Gastrocnemius medialis (tissue), 4 donors: Measurements from ENCODE around the gene LATS2. TPM values are rescaled to one million over a fixed set of nuclear protein-coding genes. Genes with fewer than 3 reads are reported as not detected.

Source experiments
- ATAC-seq, 2 donors: fragments of 150-250 bp; one replicate each; pipeline ENCODE4 v1.9.1; 2016
- DNase-seq, 2 donors: peaks; one replicate each; pipeline ENCODE4 v3.0.0-alpha.2; 2019
- H3K27ac ChIP-seq, 4 donors: fragments of 200-600 bp; sonication (generic); 1 replicate in 1 of 4; 2 replicates in 3 of 4; pipeline ENCODE4 v1.5.1; 2016 to 2018; ENCODE audit warnings: mild to moderate bottlenecking in 2 of 4, moderate library complexity in 1 of 4
- H3K27me3 ChIP-seq, 3 donors: fragments of 200-600 bp; sonication (generic) in 2 of 3; 1 replicate in 1 of 3; 2 replicates in 2 of 3; pipeline versions ENCODE4 v1.5.1 to v1.6.0; 2016 to 2019; ENCODE audit warnings: mild to moderate bottlenecking in 1 of 3, moderate library complexity in 1 of 3
- H3K36me3 ChIP-seq, 2 donors: fragments of 200-600 bp; sonication (generic) in 1 of 2; one replicate each; pipeline ENCODE4 v1.5.1; 2017 to 2018
- H3K4me1 ChIP-seq, 2 donors: fragments of 200-600 bp; sonication (generic) in 1 of 2; one replicate each; pipeline ENCODE4 v1.5.1; 2016 to 2017; ENCODE audit warnings: mild to moderate bottlenecking in 2 of 2
- H3K4me3 ChIP-seq, 4 donors: fragments of 200-600 bp; sonication (generic) in 3 of 4; 1 replicate in 1 of 4; 2 replicates in 3 of 4; pipeline ENCODE4 v1.5.1; 2016 to 2019; ENCODE audit warnings: mild to moderate bottlenecking in 2 of 4
- H3K9me3 ChIP-seq, 3 donors: fragments of 200-600 bp; sonication (generic) in 2 of 3; 1 replicate in 1 of 3; 2 replicates in 2 of 3; pipeline ENCODE4 v1.5.1; 2016 to 2019
- CTCF ChIP-seq, 5 experiments: fragments of 450-650 bp in 3 of 5; fragments of 200-600 bp in 2 of 5; sonication (generic) in 2 of 5; IDR thresholded peaks in 4 of 5; conservative IDR thresholded peaks in 1 of 5; 1 replicate in 4 of 5; 2 replicates in 1 of 5; pipeline ENCODE4 v1.5.1; 2016 to 2019; ENCODE audit warnings: antibody characterized with exemption in 5 of 5, mild to moderate bottlenecking in 3 of 5, moderate library complexity in 3 of 5
- POLR2A ChIP-seq, 2 donors: fragments of 450-650 bp; IDR thresholded peaks; one replicate each; pipeline ENCODE4 v1.6.1; 2017; ENCODE audit warnings: antibody characterized with exemption in 2 of 2, mild to moderate bottlenecking in 2 of 2, moderate library complexity in 2 of 2
- in situ Hi-C, 4 donors: fragments of 200-750 bp; cut with MboI; loops; one replicate each; pipeline versions ENCODE4 v1.15.0 to v1.8.0; 2017; ENCODE audit warnings: low sequenced_read_pairs in 4 of 4
- intact Hi-C: fragments of 100-400 bp; cut with DNase I; formaldehyde crosslinking; loops from one replicate; pipeline ENCODE4 v1.15.1; 2023; ENCODE audit warnings: low total_unique reads
- total RNA-seq, 4 donors: library from RNA; depleted of rRNA; stranded (reverse); fragments of >200 nt; gene quantifications; one replicate each; pipeline versions ENCODE4 v1.1.0 to v1.2.3, GENCODE V29; 2016

Gene LATS2
- total RNA-seq, 4 donors from 2014 or later: 11.5 to 34.1 (median 18.8) TPM

GRCh38 chr13:21034603-21035191 is 26.7 kb downstream of the LATS2 start:
- Histone ChIP-seq H3K36me3 (no peaks in the 10 kb centered on the region), H3K27me3 (no peaks in the 10 kb centered on the region), H3K4me1 (peaks cover 60 to 72% of the 10 kb centered on the region in 2 donors), H3K4me3 (no peak overlapping the region), H3K9me3 (no peaks in the 10 kb centered on the region), H3K27ac (peak overlapping the region; percentile 83 to 89 (median 86))
- peak in 1 of 2 donors; percentile 66 for DNase-seq
- in situ Hi-C loops (no loop called here), intact Hi-C loops (loop anchor here (1.0 kb wide), 1 partner anchor 27 kb away; the partner anchor contains the start of gene LATS2)
- TF ChIP-seq CTCF (IDR thresholded peaks at IDR 0.05 in 4 of 5, conservative IDR thresholded peaks at IDR 0.05 in 1 of 5): peak in 3 of 5 experiments; percentile 33 to 53 (median 40)
- no peak for TF ChIP-seq POLR2A (IDR thresholded peaks at IDR 0.05)
- ATAC-seq: peak; percentile 55 to 63

DNA sequence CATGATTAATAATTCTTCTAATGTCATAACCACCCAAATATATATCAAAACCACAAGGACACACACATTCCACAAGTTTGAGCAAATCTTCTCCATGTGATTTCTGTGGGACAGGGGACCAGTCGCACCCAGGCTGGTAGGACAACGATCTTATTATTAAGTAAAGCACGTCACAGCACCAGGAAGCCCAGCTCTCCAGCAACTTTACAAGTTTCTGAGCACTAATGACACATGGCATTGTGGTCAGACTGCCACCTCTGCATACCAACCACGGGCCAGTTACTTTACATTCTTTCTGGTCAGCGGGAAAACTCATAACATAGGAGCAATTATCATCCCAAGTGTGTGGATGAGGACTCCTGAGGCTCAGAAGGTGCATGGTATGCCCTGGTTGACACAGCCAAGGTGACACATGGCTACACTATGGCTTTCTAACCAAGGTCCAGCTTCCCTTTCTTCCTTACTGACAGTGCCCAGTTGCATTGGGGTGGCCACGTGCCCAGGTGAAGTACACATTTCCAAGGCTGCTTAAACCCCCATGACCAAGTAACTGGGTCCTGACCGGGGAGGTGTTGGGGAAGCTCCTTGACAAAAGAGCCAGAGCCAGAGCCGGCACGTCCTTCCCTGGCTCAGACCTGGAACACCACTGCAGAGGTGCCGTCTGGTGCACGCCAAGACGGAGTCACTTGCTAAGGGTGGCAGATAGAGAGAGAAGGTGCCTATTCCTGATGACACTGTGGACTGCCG is 27.4 kb downstream of the LATS2 start:
- Histone ChIP-seq H3K4me3 (no peak overlapping the region), H3K27ac (peak overlapping the region; percentile 83 to 89 (median 86)), H3K27me3 (no peaks in the 10 kb centered on the region), H3K36me3 (no peaks in the 10 kb centered on the region), H3K4me1 (peaks cover 54 to 72% of the 10 kb centered on the region in 2 donors), H3K9me3 (no peaks in the 10 kb centered on the region)
- peak; percentile 47 to 68 for DNase-seq
- peak; percentile 64 to 72 for ATAC-seq
- intact Hi-C loops (loop anchor here (1.0 kb wide), 1 partner anchor 27 kb away; the partner anchor contains the start of gene LATS2), in situ Hi-C loops (no loop called here)
- TF ChIP-seq CTCF (IDR thresholded peaks at IDR 0.05 in 4 of 5, conservative IDR thresholded peaks at IDR 0.05 in 1 of 5) (no peak), POLR2A (IDR thresholded peaks at IDR 0.05) (peak in 1 of 2 donors; percentile 32)

DNA sequence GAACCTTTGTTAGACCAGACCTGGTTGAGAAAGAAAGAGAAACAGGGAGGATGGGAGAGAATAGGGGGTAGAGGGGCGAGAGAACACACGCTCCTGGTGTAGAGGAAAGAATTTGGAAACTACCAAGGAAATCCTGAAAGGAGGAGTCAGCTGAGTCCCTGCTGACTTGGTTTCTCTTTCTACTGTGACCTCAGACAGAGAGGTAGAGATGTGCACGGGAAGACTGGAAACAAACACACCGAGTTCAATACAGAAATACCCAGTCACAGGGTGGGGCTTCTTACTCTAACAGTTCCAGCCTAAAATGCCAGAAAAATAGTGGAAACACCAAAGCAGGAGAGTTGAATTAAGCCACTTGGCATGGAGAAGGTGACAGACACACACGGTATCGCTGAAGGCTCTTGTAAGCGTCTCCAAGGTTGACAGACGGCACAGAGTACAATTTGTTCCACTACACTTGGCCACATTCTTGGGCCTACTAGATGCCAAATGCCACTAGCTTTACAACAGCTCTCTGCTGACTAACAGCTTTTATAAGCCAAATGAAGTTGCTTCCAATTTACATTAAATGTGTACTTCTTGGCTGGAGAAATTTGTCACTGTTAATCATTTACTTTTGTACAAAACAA is 28.1 kb downstream of the LATS2 start:
- no peaks in the 10 kb centered on the region for H3K27me3 ChIP-seq
- no peaks in the 10 kb centered on the region for H3K36me3 ChIP-seq
- DNase-seq (peak; percentile 81 to 86), ATAC-seq (peak; percentile 96 to 97)
- peak overlapping the region; percentile 14 to 42 (median 36) for H3K4me3 ChIP-seq
- peaks cover 54 to 70% of the 10 kb centered on the region in 2 donors for H3K4me1 ChIP-seq
- H3K27ac ChIP-seq: peak overlapping the region; percentile 83 to 89 (median 86)
- TF ChIP-seq POLR2A (IDR thresholded peaks at IDR 0.05): peak in 1 of 2 donors; percentile 20
- TF ChIP-seq CTCF (IDR thresholded peaks at IDR 0.05 in 4 of 5, conservative IDR thresholded peaks at IDR 0.05 in 1 of 5): no peak
- in situ Hi-C loops: no loop called here
- intact Hi-C loops: no loop called here
- H3K9me3 ChIP-seq: no peaks in the 10 kb centered on the region

DNA sequence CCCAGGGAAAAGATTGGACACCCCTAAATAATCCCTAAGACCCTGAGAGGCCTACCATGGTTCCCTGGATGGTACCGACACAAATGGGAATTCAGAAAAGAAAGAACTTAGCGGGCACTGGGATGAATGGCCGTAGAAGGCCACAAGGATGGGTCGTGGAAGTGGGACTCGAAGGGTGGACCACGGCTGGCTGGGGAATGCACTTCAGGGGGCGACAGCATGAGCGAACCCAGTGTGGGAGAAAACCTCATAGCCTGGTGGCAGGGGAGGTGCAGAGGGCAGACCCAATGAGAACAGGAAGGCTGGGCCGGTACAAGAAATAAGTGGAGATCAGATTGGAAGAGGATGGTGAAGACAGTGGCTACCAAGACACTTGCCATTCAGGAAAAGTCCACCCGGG is 28.7 kb downstream of the LATS2 start:
- Histone ChIP-seq H3K4me3 (no peak overlapping the region), H3K4me1 (peaks cover 54 to 63% of the 10 kb centered on the region in 2 donors), H3K36me3 (no peaks in the 10 kb centered on the region), H3K9me3 (no peaks in the 10 kb centered on the region), H3K27me3 (no peaks in the 10 kb centered on the region), H3K27ac (peak overlapping the region; percentile 83 to 89 (median 86))
- no peak for TF ChIP-seq POLR2A (IDR thresholded peaks at IDR 0.05)
- TF ChIP-seq CTCF (IDR thresholded peaks at IDR 0.05 in 4 of 5, conservative IDR thresholded peaks at IDR 0.05 in 1 of 5): no peak
- no peak for ATAC-seq
- intact Hi-C loops: no loop called here
- DNase-seq: no peak
- in situ Hi-C loops: no loop called here
